ENCODE measurements around the gene CDH1.

The CDH1 gene

DNA sequence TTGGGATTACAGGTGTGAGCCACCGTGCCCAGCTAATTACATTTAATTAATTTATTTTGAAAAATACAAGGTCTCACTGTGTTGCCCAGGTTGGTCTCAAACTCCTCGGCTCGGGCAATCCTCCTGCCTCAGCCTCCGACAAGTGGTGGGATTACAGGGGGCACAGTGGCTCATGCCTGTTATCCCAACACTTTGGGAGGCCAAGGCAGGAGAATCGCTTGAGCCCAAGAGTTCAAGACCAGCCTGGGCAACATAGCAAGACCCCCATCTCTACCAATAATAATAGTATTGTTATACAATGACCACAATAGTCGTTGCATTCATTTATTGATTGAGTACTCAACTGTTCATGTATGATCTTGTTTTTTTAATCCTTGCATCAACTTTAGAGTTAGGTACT lies 22.0 kb downstream of the CDH1 start:
- H3K36me3 ChIP-seq (ENCODE audit: control insufficient read depth in 1 of 2, insufficient read depth in 2 of 2, low read length in 2 of 2) = peaks cover 0 to 16% of the 10 kb centered on the region in 2 donors
- H3K27ac ChIP-seq (ENCODE audit: low read depth, low read length) = no peak overlapping the region
- H3K27me3 ChIP-seq (ENCODE audit: control insufficient read depth in 1 of 2, insufficient read depth in 2 of 2, low read length in 2 of 2) = no peaks in the 10 kb centered on the region
- H3K9me3 ChIP-seq (ENCODE audit: control insufficient read depth in 1 of 2, low read length in 2 of 2) = no peaks in the 10 kb centered on the region
- H3K4me3 ChIP-seq (ENCODE audit: low read depth in 1 of 2, low read length in 2 of 2) = no peak overlapping the region
- no peak overlapping the region for H3K9ac ChIP-seq (ENCODE audit: low read depth in 1 of 2, low read length in 2 of 2)
- H3K4me1 ChIP-seq (ENCODE audit: control insufficient read depth in 1 of 2, insufficient read depth in 2 of 2, low read length in 2 of 2) = peaks cover 29 to 37% of the 10 kb centered on the region in 2 donors

DNA sequence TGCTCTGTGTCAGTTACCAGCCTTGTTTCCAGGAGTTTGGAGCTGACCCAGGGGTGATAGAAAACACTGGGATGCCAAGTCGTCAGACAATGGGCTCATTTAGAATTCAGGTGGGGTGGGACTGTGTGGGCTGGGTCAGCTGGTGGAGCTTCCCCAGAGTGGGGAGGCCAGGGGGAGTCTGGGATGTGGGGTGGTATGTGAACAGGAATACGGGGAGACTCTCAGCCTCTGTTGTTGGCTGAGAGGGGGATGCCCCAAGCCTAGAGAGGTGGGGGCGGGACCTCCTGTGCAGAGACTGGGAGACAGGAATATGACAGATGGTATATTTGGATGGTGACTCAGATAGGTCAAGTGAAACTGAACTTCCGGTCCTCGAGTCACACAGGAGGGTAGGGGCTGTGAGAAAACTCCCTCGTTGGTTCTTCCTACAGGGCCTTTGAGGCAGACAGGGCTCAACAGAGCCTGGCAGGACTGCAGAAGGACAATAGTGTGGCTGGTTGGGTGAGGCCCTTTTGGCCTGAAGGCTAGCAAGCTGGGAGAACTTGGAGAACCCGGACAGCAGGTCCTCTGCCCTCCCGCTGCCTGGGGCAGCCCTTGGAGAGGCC lies 23.7 kb downstream of the CDH1 start:
- Histone ChIP-seq H3K9me3 (ENCODE audit: control insufficient read depth in 1 of 2, low read length in 2 of 2) (no peaks in the 10 kb centered on the region), H3K36me3 (ENCODE audit: control insufficient read depth in 1 of 2, insufficient read depth in 2 of 2, low read length in 2 of 2) (peaks cover 0 to 19% of the 10 kb centered on the region in 2 donors), H3K27ac (ENCODE audit: low read depth, low read length) (no peak overlapping the region), H3K4me3 (ENCODE audit: low read depth in 1 of 2, low read length in 2 of 2) (no peak overlapping the region), H3K9ac (ENCODE audit: low read depth in 1 of 2, low read length in 2 of 2) (no peak overlapping the region), H3K27me3 (ENCODE audit: control insufficient read depth in 1 of 2, insufficient read depth in 2 of 2, low read length in 2 of 2) (no peaks in the 10 kb centered on the region), H3K4me1 (ENCODE audit: control insufficient read depth in 1 of 2, insufficient read depth in 2 of 2, low read length in 2 of 2) (peaks cover 18 to 23% of the 10 kb centered on the region in 2 donors)

DNA sequence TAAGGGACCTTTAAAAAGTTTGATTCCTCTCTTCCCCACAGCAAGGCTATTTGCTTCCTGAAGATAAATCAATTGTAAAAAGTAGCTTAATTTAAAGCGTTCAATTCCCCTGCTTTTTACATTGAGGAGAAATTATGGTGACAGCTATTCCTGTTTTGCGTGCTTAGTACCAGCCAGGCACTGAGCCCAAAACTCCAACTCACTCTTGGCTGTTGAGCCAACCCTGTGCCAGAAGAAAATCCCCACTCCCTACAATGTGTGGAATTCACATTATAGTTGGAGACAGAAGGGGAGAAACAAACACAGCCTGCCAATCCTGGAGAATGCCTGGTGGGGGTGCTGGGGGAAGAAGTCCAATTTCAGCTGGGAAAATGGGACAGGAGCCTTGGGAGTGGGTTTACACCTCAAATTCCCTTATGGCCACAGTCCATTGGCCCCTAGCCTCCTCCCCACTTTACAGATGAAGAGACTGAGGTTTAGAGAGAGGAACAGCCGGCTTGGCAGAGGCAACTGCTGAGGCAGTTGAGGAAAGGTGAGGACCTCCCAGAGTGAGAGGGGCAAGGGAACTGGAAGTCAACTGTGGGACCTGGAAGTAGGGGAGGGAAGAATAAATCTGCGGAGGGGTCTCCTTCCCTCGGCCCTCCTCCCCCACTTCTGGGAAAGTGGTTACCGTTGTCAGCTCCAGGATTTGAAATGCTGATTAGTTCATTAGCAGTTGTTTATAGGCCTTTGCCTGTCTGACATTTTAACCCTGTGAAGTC lies 26.1 kb downstream of the CDH1 start:
- no peak overlapping the region for H3K9ac ChIP-seq (ENCODE audit: low read depth in 1 of 2, low read length in 2 of 2)
- H3K27me3 ChIP-seq (ENCODE audit: control insufficient read depth in 1 of 2, insufficient read depth in 2 of 2, low read length in 2 of 2) = no peaks in the 10 kb centered on the region

DNA sequence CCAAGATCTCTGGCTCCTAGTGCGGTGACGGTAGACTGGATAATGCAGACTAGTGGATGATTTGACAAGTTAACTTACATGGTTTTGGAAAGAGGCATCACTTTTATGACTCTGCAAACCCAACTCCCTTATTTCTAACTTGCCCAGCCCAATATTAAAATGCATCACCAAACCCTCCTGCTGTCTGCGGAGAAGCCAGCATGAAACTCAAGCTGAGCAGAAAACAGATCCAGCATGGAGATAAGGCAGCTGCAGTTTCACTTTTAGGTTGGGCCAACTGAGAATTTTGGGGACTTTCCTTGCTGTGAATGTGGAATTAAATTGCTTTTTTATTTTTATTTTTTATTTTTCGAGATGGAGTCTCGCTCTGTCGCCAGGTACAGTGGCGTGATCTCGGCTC lies 27.8 kb downstream of the CDH1 start:
- H3K27ac ChIP-seq (ENCODE audit: low read depth, low read length) = no peak overlapping the region
- no peak overlapping the region for H3K9ac ChIP-seq (ENCODE audit: low read depth in 1 of 2, low read length in 2 of 2)
- H3K4me3 ChIP-seq (ENCODE audit: low read depth in 1 of 2, low read length in 2 of 2) = no peak overlapping the region
- H3K27me3 ChIP-seq (ENCODE audit: control insufficient read depth in 1 of 2, insufficient read depth in 2 of 2, low read length in 2 of 2) = no peaks in the 10 kb centered on the region
- H3K36me3 ChIP-seq (ENCODE audit: control insufficient read depth in 1 of 2, insufficient read depth in 2 of 2, low read length in 2 of 2) = peaks cover 0 to 25% of the 10 kb centered on the region in 2 donors
- H3K4me1 ChIP-seq (ENCODE audit: control insufficient read depth in 1 of 2, insufficient read depth in 2 of 2, low read length in 2 of 2) = peaks cover 11 to 12% of the 10 kb centered on the region in 2 donors
- H3K9me3 ChIP-seq (ENCODE audit: control insufficient read depth in 1 of 2, low read length in 2 of 2) = no peaks in the 10 kb centered on the region

More for the DNA sequence above, 26.1 kb downstream of the CDH1 start:
- no peak overlapping the region for H3K27ac ChIP-seq (ENCODE audit: low read depth, low read length)
- H3K9me3 ChIP-seq (ENCODE audit: control insufficient read depth in 1 of 2, low read length in 2 of 2) = no peaks in the 10 kb centered on the region
- H3K36me3 ChIP-seq (ENCODE audit: control insufficient read depth in 1 of 2, insufficient read depth in 2 of 2, low read length in 2 of 2) = peaks cover 0 to 19% of the 10 kb centered on the region in 2 donors
- no peak overlapping the region for H3K4me3 ChIP-seq (ENCODE audit: low read depth in 1 of 2, low read length in 2 of 2)
- peaks cover 11 to 12% of the 10 kb centered on the region in 2 donors for H3K4me1 ChIP-seq (ENCODE audit: control insufficient read depth in 1 of 2, insufficient read depth in 2 of 2, low read length in 2 of 2)

DNA sequence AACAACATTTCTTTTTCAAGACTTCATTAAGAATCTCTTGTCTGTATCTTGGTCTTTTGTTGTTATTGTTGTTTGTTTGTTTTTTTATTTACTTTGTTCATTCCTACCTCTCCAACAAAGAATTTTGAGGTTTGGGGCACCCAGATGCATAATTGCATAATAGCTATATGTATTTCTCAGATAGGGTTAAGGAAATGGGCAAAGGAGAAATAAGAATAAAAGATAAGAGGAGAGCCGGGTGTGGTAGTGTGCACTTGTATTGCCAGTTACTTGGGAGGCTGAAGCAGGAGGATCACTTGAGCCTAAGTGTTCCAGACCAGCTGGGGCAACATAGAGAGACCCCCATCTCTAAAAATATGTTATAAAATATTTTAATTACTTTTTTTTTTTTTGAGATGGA lies 30.5 kb downstream of the CDH1 start:
- Histone ChIP-seq H3K27me3 (ENCODE audit: control insufficient read depth in 1 of 2, insufficient read depth in 2 of 2, low read length in 2 of 2) (no peaks in the 10 kb centered on the region), H3K9ac (ENCODE audit: low read depth in 1 of 2, low read length in 2 of 2) (no peak overlapping the region), H3K27ac (ENCODE audit: low read depth, low read length) (no peak overlapping the region), H3K4me3 (ENCODE audit: low read depth in 1 of 2, low read length in 2 of 2) (no peak overlapping the region), H3K4me1 (ENCODE audit: control insufficient read depth in 1 of 2, insufficient read depth in 2 of 2, low read length in 2 of 2) (no peaks in the 10 kb centered on the region), H3K36me3 (ENCODE audit: control insufficient read depth in 1 of 2, insufficient read depth in 2 of 2, low read length in 2 of 2) (peaks cover 0 to 33% of the 10 kb centered on the region in 2 donors), H3K9me3 (ENCODE audit: control insufficient read depth in 1 of 2, low read length in 2 of 2) (no peaks in the 10 kb centered on the region)

DNA sequence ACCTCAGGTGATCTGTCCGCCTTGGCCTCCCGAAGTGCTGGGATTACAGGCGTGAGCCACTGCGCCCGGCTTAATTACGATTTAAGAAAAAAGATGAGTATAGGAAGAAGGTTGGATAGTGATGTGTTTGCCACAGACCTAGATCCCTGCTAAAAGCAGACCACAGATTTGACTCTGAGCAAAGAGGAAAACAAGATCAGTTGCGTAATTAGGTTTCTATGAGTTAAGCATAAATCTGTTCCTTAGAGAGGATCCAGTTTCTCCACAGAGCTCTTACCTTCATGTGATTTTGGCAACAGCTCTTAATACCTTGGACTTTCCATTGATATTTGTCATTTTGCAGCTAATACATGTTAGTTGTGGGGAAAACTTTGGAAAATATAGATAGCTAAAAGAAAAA lies 31.1 kb downstream of the CDH1 start:
- Histone ChIP-seq H3K9me3 (ENCODE audit: control insufficient read depth in 1 of 2, low read length in 2 of 2) (no peaks in the 10 kb centered on the region), H3K27ac (ENCODE audit: low read depth, low read length) (no peak overlapping the region), H3K4me1 (ENCODE audit: control insufficient read depth in 1 of 2, insufficient read depth in 2 of 2, low read length in 2 of 2) (no peaks in the 10 kb centered on the region), H3K4me3 (ENCODE audit: low read depth in 1 of 2, low read length in 2 of 2) (no peak overlapping the region), H3K9ac (ENCODE audit: low read depth in 1 of 2, low read length in 2 of 2) (no peak overlapping the region), H3K27me3 (ENCODE audit: control insufficient read depth in 1 of 2, insufficient read depth in 2 of 2, low read length in 2 of 2) (no peaks in the 10 kb centered on the region), H3K36me3 (ENCODE audit: control insufficient read depth in 1 of 2, insufficient read depth in 2 of 2, low read length in 2 of 2) (peaks cover 0 to 37% of the 10 kb centered on the region in 2 donors)

DNA sequence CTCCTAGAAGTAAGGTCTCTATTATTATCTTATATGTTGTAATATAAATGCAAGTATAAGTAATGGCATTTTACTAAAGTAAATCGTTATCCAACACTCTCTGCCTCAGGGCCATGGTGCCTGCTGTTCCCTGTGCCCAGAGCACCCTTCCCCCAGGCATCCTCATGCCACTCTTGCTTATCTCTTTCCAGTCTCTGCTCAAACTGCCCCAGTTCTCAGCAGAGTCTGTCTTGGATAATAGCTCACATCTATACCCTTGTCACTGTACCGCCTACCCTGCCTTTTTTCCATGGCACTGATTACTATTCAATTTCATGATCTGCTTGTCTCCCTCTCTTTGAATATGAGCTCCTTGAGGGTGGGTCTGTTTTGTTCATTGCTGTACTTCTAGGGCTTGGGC lies 31.7 kb downstream of the CDH1 start:
- Histone ChIP-seq H3K9ac (ENCODE audit: low read depth in 1 of 2, low read length in 2 of 2) (no peak overlapping the region), H3K4me1 (ENCODE audit: control insufficient read depth in 1 of 2, insufficient read depth in 2 of 2, low read length in 2 of 2) (no peaks in the 10 kb centered on the region), H3K36me3 (ENCODE audit: control insufficient read depth in 1 of 2, insufficient read depth in 2 of 2, low read length in 2 of 2) (peaks cover 0 to 41% of the 10 kb centered on the region in 2 donors), H3K4me3 (ENCODE audit: low read depth in 1 of 2, low read length in 2 of 2) (no peak overlapping the region), H3K27ac (ENCODE audit: low read depth, low read length) (no peak overlapping the region), H3K9me3 (ENCODE audit: control insufficient read depth in 1 of 2, low read length in 2 of 2) (no peaks in the 10 kb centered on the region), H3K27me3 (ENCODE audit: control insufficient read depth in 1 of 2, insufficient read depth in 2 of 2, low read length in 2 of 2) (no peaks in the 10 kb centered on the region)

DNA sequence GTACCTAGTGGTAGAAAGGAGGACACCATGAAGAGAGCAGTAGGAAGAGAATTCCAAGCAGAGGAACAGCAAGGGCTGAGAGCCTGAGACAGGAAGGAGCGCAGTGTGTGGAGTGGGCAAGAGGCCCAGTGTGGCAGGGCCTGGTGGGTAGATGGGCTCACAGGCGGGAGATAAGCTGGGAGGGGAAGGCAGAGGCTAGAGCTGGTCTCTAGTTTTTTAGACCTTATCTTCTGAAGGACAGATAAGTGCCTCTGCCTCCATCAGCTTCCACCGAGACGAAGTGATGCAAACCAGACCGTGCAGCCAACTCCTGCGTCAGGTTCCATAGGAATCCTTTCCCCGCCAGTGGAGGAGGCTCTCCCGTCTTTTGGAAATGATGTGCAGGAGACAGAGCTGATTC lies 33.6 kb downstream of the CDH1 start:
- H3K4me3 ChIP-seq (ENCODE audit: low read depth in 1 of 2, low read length in 2 of 2) = no peak overlapping the region
- no peak overlapping the region for H3K27ac ChIP-seq (ENCODE audit: low read depth, low read length)
- no peaks in the 10 kb centered on the region for H3K27me3 ChIP-seq (ENCODE audit: control insufficient read depth in 1 of 2, insufficient read depth in 2 of 2, low read length in 2 of 2)
- H3K4me1 ChIP-seq (ENCODE audit: control insufficient read depth in 1 of 2, insufficient read depth in 2 of 2, low read length in 2 of 2) = no peaks in the 10 kb centered on the region
- no peaks in the 10 kb centered on the region for H3K9me3 ChIP-seq (ENCODE audit: control insufficient read depth in 1 of 2, low read length in 2 of 2)
- peaks cover 0 to 46% of the 10 kb centered on the region in 2 donors for H3K36me3 ChIP-seq (ENCODE audit: control insufficient read depth in 1 of 2, insufficient read depth in 2 of 2, low read length in 2 of 2)
- no peak overlapping the region for H3K9ac ChIP-seq (ENCODE audit: low read depth in 1 of 2, low read length in 2 of 2)

DNA sequence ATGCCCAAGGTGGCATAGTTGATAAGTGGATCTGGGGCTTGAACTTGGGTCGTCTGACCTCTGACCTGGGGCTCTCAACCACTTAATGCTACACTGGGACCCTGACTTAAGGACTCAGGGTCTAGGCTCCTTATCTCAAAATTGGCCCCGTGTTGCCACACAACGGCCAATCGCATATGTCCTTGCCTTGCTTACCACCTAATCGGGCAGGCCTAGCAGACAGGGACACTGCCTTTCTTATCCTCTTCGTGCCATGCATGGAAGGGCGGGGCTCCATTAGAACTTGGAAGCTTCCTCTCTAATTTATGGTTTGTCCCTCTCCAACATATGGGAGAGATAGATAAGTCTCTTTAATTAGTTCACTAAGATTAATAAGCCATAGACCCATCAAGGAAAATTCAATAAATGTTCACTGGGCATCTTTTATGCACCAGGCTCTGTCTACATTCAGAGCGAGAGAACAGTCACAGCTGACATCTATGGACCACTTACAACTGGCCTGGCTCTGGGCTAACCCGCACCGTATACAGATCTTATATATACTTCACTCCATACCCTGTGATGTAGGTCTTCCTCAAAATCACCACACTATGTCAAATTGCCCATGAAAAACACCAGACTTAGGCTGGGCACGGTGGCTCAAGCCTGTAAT lies 35.1 kb downstream of the CDH1 start:
- no peaks in the 10 kb centered on the region for H3K4me1 ChIP-seq (ENCODE audit: control insufficient read depth in 1 of 2, insufficient read depth in 2 of 2, low read length in 2 of 2)
- H3K4me3 ChIP-seq (ENCODE audit: low read depth in 1 of 2, low read length in 2 of 2) = no peak overlapping the region
- H3K27ac ChIP-seq (ENCODE audit: low read depth, low read length) = no peak overlapping the region

DNA sequence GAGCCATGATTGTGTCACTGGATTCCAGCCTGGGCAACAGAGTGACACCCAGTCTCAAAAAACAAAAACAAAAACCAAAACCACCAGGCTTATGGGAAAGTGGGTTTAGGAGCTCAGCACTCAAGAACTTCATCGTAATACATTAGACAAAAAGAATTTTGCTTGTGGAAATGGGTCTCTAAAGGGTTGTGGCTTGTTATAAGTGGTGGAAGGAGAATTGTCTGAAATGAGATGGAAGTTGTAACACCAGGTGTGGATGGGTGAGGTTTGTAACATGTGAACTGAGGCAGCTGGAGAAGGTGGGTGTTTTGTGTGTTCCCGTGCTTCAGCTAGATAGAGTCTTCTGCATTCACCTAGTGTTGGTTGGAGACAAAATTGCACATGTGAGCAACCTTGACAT lies 35.8 kb downstream of the CDH1 start:
- Histone ChIP-seq H3K9me3 (ENCODE audit: control insufficient read depth in 1 of 2, low read length in 2 of 2) (no peaks in the 10 kb centered on the region), H3K27ac (ENCODE audit: low read depth, low read length) (no peak overlapping the region), H3K9ac (ENCODE audit: low read depth in 1 of 2, low read length in 2 of 2) (no peak overlapping the region), H3K4me1 (ENCODE audit: control insufficient read depth in 1 of 2, insufficient read depth in 2 of 2, low read length in 2 of 2) (no peaks in the 10 kb centered on the region), H3K36me3 (ENCODE audit: control insufficient read depth in 1 of 2, insufficient read depth in 2 of 2, low read length in 2 of 2) (peaks cover 0 to 46% of the 10 kb centered on the region in 2 donors), H3K27me3 (ENCODE audit: control insufficient read depth in 1 of 2, insufficient read depth in 2 of 2, low read length in 2 of 2) (no peaks in the 10 kb centered on the region), H3K4me3 (ENCODE audit: low read depth in 1 of 2, low read length in 2 of 2) (no peak overlapping the region)

More for the DNA sequence above, 35.1 kb downstream of the CDH1 start:
- H3K27me3 ChIP-seq (ENCODE audit: control insufficient read depth in 1 of 2, insufficient read depth in 2 of 2, low read length in 2 of 2) = no peaks in the 10 kb centered on the region
- no peaks in the 10 kb centered on the region for H3K9me3 ChIP-seq (ENCODE audit: control insufficient read depth in 1 of 2, low read length in 2 of 2)
- no peak overlapping the region for H3K9ac ChIP-seq (ENCODE audit: low read depth in 1 of 2, low read length in 2 of 2)
- H3K36me3 ChIP-seq (ENCODE audit: control insufficient read depth in 1 of 2, insufficient read depth in 2 of 2, low read length in 2 of 2) = peaks cover 0 to 46% of the 10 kb centered on the region in 2 donors
